Activated naive CD4-positive, alpha-beta T cell treated with anti-CD3 and anti-CD28 coated beads for 36 hours (primary cell): ENCODE data around the gene SP140L. TPM values are rescaled to one million over a fixed set of nuclear protein-coding genes. Genes with fewer than 3 reads are reported as not detected.
"Not testable (repeated sequence)": the region's sequence is repeated elsewhere in the genome, so short reads cannot be mapped to it uniquely, and the experiment has no call there.

ENCODE experiments used
- CTCF ChIA-PET: fragments of 350-600 bp; sonication (Branson Sonifier 250); formaldehyde crosslinking; loops from one replicate; lab custom pipeline; 2021; ENCODE audit warnings: antibody characterized with exemption; lab: Charles Lee
- DNase-seq: peaks from one replicate; pipeline ENCODE4 v3.0.0-alpha.2; 2020
- H3K27ac Mint-ChIP-seq: one replicate; pipeline ENCODE4 v1.8.0; 2021; ENCODE audit warnings: mild to moderate bottlenecking, mixed read lengths
- H3K27me3 Mint-ChIP-seq: one replicate; pipeline ENCODE4 v1.8.0; 2021; ENCODE audit warnings: low read depth, mixed read lengths
- H3K36me3 Mint-ChIP-seq: one replicate; pipeline ENCODE4 v1.8.0; 2021; ENCODE audit warnings: low read depth, mixed read lengths
- H3K4me1 Mint-ChIP-seq: one replicate; pipeline ENCODE4 v1.8.0; 2021; ENCODE audit warnings: low read depth, mixed read lengths
- H3K4me3 Mint-ChIP-seq: one replicate; pipeline ENCODE4 v1.8.0; 2021; ENCODE audit warnings: mild to moderate bottlenecking, moderate library complexity, mixed read lengths
- H3K9me3 Mint-ChIP-seq: one replicate; pipeline ENCODE4 v1.8.0; 2021; ENCODE audit warnings: mixed read lengths
- intact Hi-C: fragments of 100-400 bp; cut with micrococcal nuclease; formaldehyde crosslinking; loops from one replicate; pipeline ENCODE4 v1.15.1; 2023
- total RNA-seq, 2 experiments: library from RNA; stranded (reverse); gene quantifications; one replicate each; pipeline ENCODE4 v1.2.3, GENCODE V29; 2021

Gene SP140L
- total RNA-seq, 2 experiments from 2014 or later: 41.8 to 44.7 TPM

DNA sequence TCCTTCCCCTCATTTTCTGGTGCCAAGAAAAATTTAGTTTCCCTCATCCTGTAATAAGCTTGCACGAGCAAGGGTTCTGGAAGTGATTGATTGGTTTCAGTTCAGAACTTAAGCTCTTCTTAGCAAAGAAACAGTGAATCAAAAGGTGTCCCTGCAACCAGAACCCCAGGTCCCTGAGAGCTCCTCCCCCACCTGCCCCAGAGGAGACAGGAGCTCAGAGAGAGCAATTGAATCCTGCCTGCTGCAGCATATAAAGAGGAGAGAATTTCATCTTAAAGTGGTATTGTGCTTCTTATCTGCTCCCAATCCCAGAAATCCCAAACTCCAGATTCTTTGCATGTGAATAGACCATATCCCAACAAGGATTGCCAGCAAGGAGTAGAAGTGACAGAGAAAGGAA is 15.4 kb upstream of the SP140L start:
- H3K9me3 Mint-ChIP-seq, H3K4me3 Mint-ChIP-seq, DNase-seq, H3K27me3 Mint-ChIP-seq, intact Hi-C loops, CTCF ChIA-PET, H3K27ac Mint-ChIP-seq, H3K4me1 Mint-ChIP-seq: not testable (repeated sequence)
- peaks cover 30% of the 10 kb centered on the region for H3K36me3 Mint-ChIP-seq

DNA sequence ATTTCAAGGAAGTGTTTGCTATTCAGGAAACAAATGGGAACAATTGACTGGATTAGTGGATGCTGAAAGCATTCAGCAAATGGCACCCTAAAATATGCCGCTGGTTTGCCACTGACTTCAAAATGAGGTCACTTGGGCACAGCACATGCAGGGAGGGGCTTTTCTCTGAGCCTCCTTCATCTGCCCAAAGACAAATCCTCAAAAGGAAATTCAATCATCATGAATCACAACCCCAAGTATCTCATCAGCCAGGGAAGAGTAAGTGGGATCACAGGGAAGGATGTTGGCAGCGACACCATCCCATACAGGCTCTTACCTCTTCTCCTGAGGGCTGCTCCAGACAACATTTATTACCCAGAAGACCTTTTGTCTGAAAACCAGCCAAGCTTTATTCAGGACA is 14.4 kb upstream of the SP140L start:
- Mint-ChIP-seq H3K27me3 (no peaks in the 10 kb centered on the region), H3K27ac (no peak overlapping the region), H3K9me3 (no peaks in the 10 kb centered on the region), H3K4me3 (no peak overlapping the region), H3K4me1 (peaks cover 8% of the 10 kb centered on the region), H3K36me3 (peaks cover 30% of the 10 kb centered on the region)
- intact Hi-C loops: no loop called here
- DNase-seq: no peak
- CTCF ChIA-PET: interaction anchor here (1.2 kb wide), 1 partner anchor 10 kb away, joined by 8 read pairs; no protein-coding TSS in a partner anchor

DNA sequence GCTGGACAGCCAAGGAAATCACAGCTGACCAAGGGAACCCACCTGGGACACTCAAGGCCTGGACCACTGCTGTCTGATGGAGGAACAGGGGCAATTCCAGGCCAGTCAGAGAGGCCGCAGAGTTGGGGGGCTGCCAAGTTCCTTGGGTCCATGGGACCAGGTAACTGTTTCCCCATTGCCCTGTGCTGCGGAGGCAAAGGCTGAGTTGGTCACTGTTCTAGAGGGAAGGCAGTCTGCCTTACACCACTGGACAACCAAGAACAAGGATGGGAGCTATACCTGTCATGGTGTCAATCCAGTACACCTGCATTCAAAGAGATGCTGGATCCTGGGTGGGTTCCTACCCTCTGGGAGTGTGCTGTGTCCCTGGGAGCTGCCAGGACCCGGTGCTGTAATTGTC is 9.6 kb upstream of the SP140L start:
- CTCF ChIA-PET: interaction anchor here (0.6 to 0.9 kb wide), 3 partner anchors 51 to 488 kb away, joined by 4 to 6 read pairs (median 5); no protein-coding TSS in a partner anchor

DNA sequence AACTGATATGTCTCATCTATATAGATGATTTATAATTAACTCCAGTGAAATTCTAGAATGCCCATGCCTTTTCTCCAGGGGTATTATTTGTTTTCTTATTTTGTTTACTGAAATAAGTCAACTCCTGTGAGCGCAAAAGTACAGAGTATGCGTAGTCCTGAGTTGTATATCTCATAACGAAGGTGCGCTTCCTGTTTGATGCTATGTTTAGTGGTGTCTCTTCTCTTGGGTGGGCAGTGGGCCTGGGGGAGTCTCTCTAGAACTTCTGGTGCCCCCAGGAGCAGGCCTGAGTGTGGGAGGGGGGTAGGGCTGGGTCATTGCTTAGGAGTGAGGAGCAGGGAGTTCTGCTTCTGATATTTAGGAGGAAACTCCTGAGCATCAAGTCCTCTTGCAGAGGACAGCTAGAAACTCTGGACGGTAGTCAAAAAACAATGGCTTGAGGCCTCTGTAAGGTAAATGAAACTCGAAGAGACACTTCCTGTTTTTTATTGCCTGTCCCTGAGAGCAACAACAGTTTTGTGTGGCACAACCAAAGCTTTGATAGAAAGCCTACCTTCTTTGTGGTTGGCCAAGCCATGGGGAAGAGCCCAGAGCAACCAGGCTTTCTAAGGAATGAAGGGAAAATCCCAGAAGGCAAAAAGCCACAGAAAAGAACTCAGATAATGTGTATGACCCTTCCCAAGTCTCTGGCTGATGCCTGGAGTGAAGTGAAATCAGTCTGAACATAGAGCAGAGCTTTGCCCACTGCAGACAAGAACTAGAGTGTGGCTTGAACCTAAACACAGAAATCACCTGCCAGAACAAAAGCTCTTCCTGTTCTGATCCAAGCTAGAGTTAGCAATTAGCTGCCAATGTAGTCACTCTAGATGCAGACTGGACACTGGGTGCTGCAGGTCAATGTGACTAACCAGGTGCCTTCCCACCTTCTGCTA is 8.5 kb upstream of the SP140L start:
- intact Hi-C loops: loop anchor here (1.0 to 5.0 kb wide), 6 partner anchors 9 to 284 kb away; partner anchors contain the start of genes SLC16A14, SP110 and SP140L
- peaks cover 12% of the 10 kb centered on the region for H3K36me3 Mint-ChIP-seq
- H3K27ac Mint-ChIP-seq: peak overlapping the region; percentile 93
- H3K9me3 Mint-ChIP-seq: no peaks in the 10 kb centered on the region
- DNase-seq: no peak
- no peaks in the 10 kb centered on the region for H3K27me3 Mint-ChIP-seq
- peak overlapping the region; percentile 55 for H3K4me3 Mint-ChIP-seq
- H3K4me1 Mint-ChIP-seq: peaks cover 51% of the 10 kb centered on the region
- CTCF ChIA-PET: interaction anchor here (0.7 to 1.6 kb wide), 4 partner anchors 11 to 118 kb away, joined by 3 to 4 read pairs (median 4); partner anchors contain the start of gene SP140

More for the DNA sequence above, 9.6 kb upstream of the SP140L start:
- Mint-ChIP-seq H3K27me3 (no peaks in the 10 kb centered on the region), H3K27ac (no peak overlapping the region), H3K36me3 (peaks cover 16% of the 10 kb centered on the region), H3K4me3 (no peak overlapping the region), H3K4me1 (peaks cover 46% of the 10 kb centered on the region), H3K9me3 (no peaks in the 10 kb centered on the region)
- intact Hi-C loops: loop anchor here (5.0 kb wide), 1 partner anchor 250 kb away; the partner anchor contains the start of gene SLC16A14
- no peak for DNase-seq

DNA sequence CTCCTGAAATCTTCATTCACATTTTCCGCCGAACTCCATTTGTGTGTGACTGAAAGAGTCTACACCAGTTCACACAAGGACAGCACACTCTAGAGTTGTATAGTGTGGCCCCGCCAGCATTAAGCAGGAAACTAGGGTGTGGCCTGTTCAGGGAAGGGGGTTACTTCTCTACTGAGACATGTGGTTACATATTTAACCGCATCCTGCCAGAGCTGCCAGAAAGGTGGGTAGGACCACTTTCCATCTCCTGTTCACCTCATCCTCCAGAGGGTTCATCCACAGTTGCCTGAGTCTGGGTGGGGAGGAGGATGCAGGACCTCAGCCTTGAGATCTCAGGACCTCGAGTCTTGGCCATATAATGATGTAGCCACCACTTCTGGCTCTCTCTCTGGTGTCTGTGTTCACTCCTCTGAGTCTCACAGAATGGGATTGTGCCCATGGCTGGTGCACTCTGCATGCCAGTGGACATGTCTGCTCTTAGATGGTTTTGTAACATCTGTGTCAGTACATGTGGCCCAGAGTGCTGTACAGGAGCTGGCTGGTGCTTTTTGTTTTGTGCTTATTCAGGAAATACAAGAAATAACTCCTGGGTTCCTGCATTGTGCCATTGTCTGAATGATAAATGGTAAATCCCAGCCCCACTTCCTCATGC is 7.7 kb upstream of the SP140L start:
- Mint-ChIP-seq H3K9me3 (no peaks in the 10 kb centered on the region), H3K27ac (peak overlapping the region; percentile 93), H3K4me3 (peak overlapping the region; percentile 55), H3K4me1 (peaks cover 54% of the 10 kb centered on the region), H3K36me3 (peaks cover 9% of the 10 kb centered on the region), H3K27me3 (no peaks in the 10 kb centered on the region)
- CTCF ChIA-PET: interaction anchor here (0.7 to 1.6 kb wide), 3 partner anchors 10 to 93 kb away, joined by 3 to 4 read pairs (median 3); partner anchors contain the start of gene SP140
- peak; percentile 87 for DNase-seq
- intact Hi-C loops: loop anchor here (1.0 to 5.0 kb wide), 6 partner anchors 8 to 283 kb away; partner anchors contain the start of genes SLC16A14, SP110 and SP140L

DNA sequence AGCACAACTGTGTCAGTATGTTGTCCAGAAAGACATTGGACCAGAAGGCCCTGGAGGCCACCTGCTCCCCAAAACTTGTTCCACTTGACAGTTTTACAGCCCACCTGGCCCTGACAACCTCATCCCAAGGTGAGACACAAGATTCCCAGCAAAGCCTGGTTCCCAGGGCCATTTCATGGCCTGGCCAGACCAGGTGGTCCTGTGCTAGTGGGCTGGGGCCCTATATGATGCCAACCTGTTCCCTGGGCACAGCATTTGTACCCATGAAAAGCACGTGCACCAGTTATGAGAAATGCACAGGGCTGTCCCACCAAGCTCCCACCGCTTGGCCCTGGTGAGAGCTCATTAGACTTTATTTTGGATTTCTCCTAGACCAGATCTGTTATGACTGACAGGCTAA is 6.0 kb upstream of the SP140L start:
- CTCF ChIA-PET: no interaction called here
- Mint-ChIP-seq H3K9me3 (no peaks in the 10 kb centered on the region), H3K36me3 (peaks cover 7% of the 10 kb centered on the region), H3K4me1 (peaks cover 64% of the 10 kb centered on the region), H3K4me3 (no peak overlapping the region), H3K27me3 (no peaks in the 10 kb centered on the region), H3K27ac (no peak overlapping the region)
- intact Hi-C loops: no loop called here
- DNase-seq: no peak

DNA sequence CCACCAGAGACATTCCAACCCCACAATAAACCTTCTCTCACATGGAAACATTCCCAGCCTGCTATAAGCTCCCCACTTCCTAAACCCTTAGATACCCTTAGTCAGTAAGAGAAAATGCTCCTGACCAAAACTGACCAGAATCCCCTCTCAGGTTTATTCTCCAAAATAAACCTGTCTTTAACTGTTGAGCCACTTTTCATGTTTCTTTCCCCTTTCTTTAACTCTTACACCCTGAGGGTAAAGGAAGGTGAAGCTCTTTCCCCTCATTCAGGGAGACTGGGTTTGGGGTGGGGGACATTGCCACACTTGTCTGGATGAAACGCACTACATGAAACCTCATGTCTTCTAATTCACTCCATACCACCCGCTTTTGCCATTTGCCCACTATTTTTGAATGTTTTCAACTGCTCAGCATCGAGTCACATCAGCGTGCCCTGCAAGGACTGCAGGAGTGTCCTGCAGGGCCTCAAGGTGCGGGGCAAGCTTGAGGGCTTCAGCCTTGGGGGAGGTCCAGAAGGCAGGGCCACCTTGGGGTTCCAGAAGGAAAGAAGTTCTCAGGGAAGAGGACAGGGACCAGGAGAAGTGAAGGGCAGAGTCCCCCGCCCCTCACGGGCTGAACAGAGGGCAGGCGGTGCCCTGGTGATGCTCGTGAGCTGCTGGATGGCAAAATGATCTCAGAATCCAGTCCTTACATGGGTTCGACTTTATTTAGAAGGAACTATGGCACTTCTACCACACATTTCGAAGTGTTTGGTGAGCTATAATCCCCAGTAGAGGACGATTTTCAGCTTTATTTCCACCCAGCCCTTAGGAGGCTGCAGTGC is 4.2 kb upstream of the SP140L start:
- Mint-ChIP-seq H3K27ac (no peak overlapping the region), H3K36me3 (peaks cover 14% of the 10 kb centered on the region), H3K4me1 (peaks cover 62% of the 10 kb centered on the region), H3K27me3 (no peaks in the 10 kb centered on the region), H3K4me3 (no peak overlapping the region), H3K9me3 (no peaks in the 10 kb centered on the region)
- CTCF ChIA-PET: interaction anchor here (0.7 to 2.2 kb wide), 3 partner anchors 10 to 288 kb away, joined by 3 to 8 read pairs (median 5); no protein-coding TSS in a partner anchor
- intact Hi-C loops: no loop called here
- no peak for DNase-seq

DNA sequence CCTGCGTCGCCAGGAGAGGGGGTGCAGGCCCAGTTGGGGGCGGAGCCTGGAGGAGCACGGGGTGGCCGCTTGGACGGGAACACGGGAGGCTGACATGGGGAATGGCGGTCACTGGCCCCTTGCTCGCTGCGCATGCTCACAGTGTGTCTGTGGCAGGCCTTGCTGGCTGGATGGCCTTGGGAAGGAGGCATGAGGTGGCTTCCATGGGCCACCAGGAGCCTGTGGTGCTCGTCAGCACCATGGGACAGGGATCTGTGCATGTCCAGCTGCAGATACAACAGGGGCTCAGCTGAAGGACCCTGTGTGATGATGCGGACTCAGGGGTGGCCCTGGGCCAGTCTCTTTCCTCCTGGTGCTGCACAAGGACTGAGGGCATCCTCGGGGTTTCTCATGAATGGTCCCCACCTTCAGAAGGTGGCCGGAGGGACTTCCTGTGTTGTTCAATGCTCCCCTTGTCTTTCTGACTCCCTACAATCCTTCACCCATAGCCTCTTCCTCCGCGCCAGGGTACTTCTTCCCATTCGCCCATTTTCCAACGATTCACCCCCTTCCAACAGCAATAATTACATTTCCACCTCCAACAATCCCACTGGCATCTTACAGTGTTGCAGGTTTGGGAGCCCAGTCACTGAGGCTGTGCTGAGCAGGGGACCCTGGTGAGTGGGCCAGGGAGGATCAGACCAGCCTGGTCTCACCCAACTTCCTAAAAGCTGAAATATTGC is 3.4 kb upstream of the SP140L start:
- Mint-ChIP-seq H3K27ac (no peak overlapping the region), H3K9me3 (no peaks in the 10 kb centered on the region), H3K4me1 (peaks cover 57% of the 10 kb centered on the region), H3K27me3 (no peaks in the 10 kb centered on the region), H3K4me3 (no peak overlapping the region), H3K36me3 (peaks cover 14% of the 10 kb centered on the region)
- CTCF ChIA-PET: interaction anchor here (0.7 to 2.2 kb wide), 3 partner anchors 10 to 287 kb away, joined by 3 to 8 read pairs (median 5); no protein-coding TSS in a partner anchor
- DNase-seq: no peak
- intact Hi-C loops: no loop called here

DNA sequence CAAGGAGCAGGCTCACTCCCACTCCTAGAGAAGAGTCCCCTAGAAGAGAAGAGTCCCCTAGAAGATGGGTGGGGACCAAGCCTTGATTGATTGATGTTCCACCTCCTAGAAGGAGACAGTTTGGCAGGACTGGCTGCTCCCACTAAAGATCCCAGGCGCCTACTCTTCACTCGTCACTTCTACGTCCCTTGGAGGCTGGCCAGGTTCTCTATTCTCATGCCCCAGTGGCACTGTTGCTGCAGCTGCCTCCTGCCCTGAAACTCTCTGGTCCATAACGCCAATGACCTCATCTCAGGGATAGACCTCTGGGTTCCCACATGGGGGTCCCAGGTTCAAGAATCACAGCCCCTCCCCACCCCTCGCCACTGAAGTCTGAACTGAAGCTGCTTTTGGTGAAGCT is 2.5 kb upstream of the SP140L start:
- H3K36me3 Mint-ChIP-seq: peaks cover 17% of the 10 kb centered on the region
- no peak overlapping the region for H3K27ac Mint-ChIP-seq
- H3K27me3 Mint-ChIP-seq: no peaks in the 10 kb centered on the region
- intact Hi-C loops: no loop called here
- no peak overlapping the region for H3K4me3 Mint-ChIP-seq
- H3K9me3 Mint-ChIP-seq: no peaks in the 10 kb centered on the region
- CTCF ChIA-PET: no interaction called here
- peaks cover 57% of the 10 kb centered on the region for H3K4me1 Mint-ChIP-seq
- no peak for DNase-seq

DNA sequence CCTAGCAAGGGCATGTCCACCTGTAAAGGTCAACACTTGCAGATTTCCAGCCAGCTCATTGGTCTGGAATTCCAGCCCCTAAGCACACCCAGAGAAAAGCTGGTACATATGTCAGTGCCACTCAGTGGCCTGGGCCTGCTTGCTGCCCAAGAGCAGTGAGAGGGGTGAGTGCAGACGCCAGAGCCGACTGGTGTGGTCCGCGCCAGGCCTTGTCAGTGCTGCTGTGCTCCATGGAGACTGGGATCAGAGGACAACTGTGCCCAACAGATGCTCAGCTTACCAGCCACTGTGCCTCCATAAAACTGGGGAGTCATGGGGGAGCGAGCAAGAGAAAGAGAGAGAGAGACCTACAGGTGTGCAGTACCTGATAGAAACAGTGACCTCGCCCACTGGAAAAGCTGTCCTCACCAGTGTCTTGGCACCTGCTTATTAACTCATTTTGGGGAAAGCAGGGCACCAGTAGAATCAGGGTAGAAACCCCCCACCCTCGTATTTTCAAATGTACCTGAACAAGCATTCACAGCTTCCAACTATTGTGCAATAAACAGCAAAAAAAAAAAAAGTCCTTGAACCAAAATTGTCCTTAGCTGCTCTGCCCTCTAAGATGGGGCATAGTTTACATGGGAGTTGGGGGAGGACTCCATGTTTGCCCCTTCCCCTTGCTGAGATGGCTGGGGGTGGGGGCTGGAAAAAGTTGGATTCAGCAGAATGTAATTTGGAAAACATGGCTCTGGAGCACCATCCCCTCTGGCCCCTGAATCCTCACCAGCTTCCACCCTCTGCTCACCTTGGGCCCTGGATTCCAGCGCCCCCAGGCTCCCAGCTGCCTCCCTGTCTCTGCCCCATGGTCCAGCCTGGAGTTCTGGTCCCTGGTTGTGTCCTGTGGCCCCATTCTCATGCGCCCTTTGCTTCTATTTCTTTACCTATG is 1.4 kb upstream of the SP140L start:
- DNase-seq: no peak
- intact Hi-C loops: loop anchor here (2.0 to 5.0 kb wide), 5 partner anchors 23 to 472 kb away; partner anchors contain the start of genes CAB39, FBXO36, SP100 and TRIP12
- Mint-ChIP-seq H3K4me3 (peak overlapping the region; percentile 96), H3K4me1 (peaks cover 59% of the 10 kb centered on the region), H3K27ac (peak overlapping the region; percentile 99), H3K9me3 (no peaks in the 10 kb centered on the region), H3K36me3 (peaks cover 20% of the 10 kb centered on the region), H3K27me3 (no peaks in the 10 kb centered on the region)
- CTCF ChIA-PET: no interaction called here
